ENCODE data around the gene ZMYND12.

Gene ZMYND12

GRCh38 chr1:42434340-42434739 lies 21.5 kb downstream of the ZMYND12 start:
- DNase-seq: no peak

- DNase-seq: peak; percentile 45
Measured at GRCh38 chr1:42433369-42433768, 22.5 kb downstream of the ZMYND12 start.

GRCh38 chr1:42432714-42433113 lies 23.1 kb downstream of the ZMYND12 start:
- no peak for DNase-seq

GRCh38 chr1:42431514-42431913 lies 24.3 kb downstream of the ZMYND12 start:
- DNase-seq: no peak

GRCh38 chr1:42430286-42431135 lies 25.3 kb downstream of the ZMYND12 start:
- no peak for DNase-seq

- DNase-seq: no peak
Measured at GRCh38 chr1:42429603-42430002, 26.2 kb downstream of the ZMYND12 start.

- no peak for DNase-seq
Measured at GRCh38 chr1:42427240-42427639, 28.6 kb downstream of the ZMYND12 start.

- DNase-seq: no peak
Measured at GRCh38 chr1:42424201-42424600, 31.6 kb downstream of the ZMYND12 start.

GRCh38 chr1:42423681-42424080 lies 32.1 kb downstream of the ZMYND12 start:
- no peak for DNase-seq

GRCh38 chr1:42422737-42423136 lies 33.1 kb downstream of the ZMYND12 start:
- DNase-seq: no peak

GRCh38 chr1:42420911-42421585 lies 34.8 kb downstream of the ZMYND12 start:
- peak; percentile 93 for DNase-seq

GRCh38 chr1:42420121-42420520 lies 35.7 kb downstream of the ZMYND12 start:
- no peak for DNase-seq

- peak; percentile 88 for DNase-seq
Measured at GRCh38 chr1:42419126-42419821, 36.5 kb downstream of the ZMYND12 start.

GRCh38 chr1:42418516-42418915 lies 37.3 kb downstream of the ZMYND12 start:
- no peak for DNase-seq

GRCh38 chr1:42417166-42417565 lies 38.7 kb downstream of the ZMYND12 start:
- DNase-seq: peak; percentile 80

GRCh38 chr1:42414551-42415496 lies 41.0 kb downstream of the ZMYND12 start:
- DNase-seq: no peak

- no peak for DNase-seq
Measured at GRCh38 chr1:42403880-42404400, 51.9 kb downstream of the ZMYND12 start.

GRCh38 chr1:42399315-42400100 lies 56.3 kb downstream of the ZMYND12 start:
- no peak for DNase-seq

GRCh38 chr1:42392967-42393848 lies 62.6 kb downstream of the ZMYND12 start:
- DNase-seq: no peak

GRCh38 chr1:42392255-42392654 lies 63.6 kb downstream of the ZMYND12 start:
- no peak for DNase-seq

All from right hindlimb (tissue), 1 donor.